ENCODE measurements around the gene FAM50B. TPM values are rescaled to one million over a fixed set of nuclear protein-coding genes. Genes with fewer than 3 reads are reported as not detected.

Gene FAM50B
- polyA plus RNA-seq, 1 donor from 2014 or later = 0.79 TPM

GRCh38 chr6:3812596-3812995 is 36.6 kb upstream of the FAM50B start:
- Histone ChIP-seq H3K4me2 (ENCODE audit: low read length) (no peak overlapping the region), H4K20me1 (ENCODE audit: insufficient read depth) (no peaks in the 10 kb centered on the region), H3K36me3 (ENCODE audit: insufficient read depth, low read length) (no peaks in the 10 kb centered on the region), H2AFZ (ENCODE audit: low read depth, low read length) (no peak overlapping the region), H3K4me3 (ENCODE audit: low read length) (no peak overlapping the region), H3K79me2 (replicated peaks; ENCODE audit: insufficient read depth, low read length) (no peaks in the 10 kb centered on the region), H3K27me3 (ENCODE audit: insufficient read depth, low read depth, low read length) (no peaks in the 10 kb centered on the region), H3K9me2 (ENCODE audit: insufficient read depth, low read length) (no peaks in the 10 kb centered on the region), H3F3A (ENCODE audit: insufficient read depth, low read length, poor library complexity, severe bottlenecking) (no peaks in the 10 kb centered on the region), H3K9ac (ENCODE audit: low read length) (no peak overlapping the region), H3K27ac (ENCODE audit: low read length) (no peak overlapping the region), H3K9me3 (ENCODE audit: low read length) (no peaks in the 10 kb centered on the region)
- no peak for TF ChIP-seq POLR2AphosphoS5 (IDR thresholded peaks at IDR 0.05)
- TF ChIP-seq RAD21 (conservative IDR thresholded peaks at IDR 0.05) = no peak
- TF ChIP-seq MXI1 (conservative IDR thresholded peaks at IDR 0.05; ENCODE audit: poor library complexity, severe bottlenecking) = no peak

- no peaks in the 10 kb centered on the region for H4K20me1 ChIP-seq (ENCODE audit: insufficient read depth)
- H3K4me2 ChIP-seq (ENCODE audit: low read length) = no peak overlapping the region
- no peaks in the 10 kb centered on the region for H3K79me2 ChIP-seq (replicated peaks; ENCODE audit: insufficient read depth, low read length)
- H3K9me2 ChIP-seq (ENCODE audit: insufficient read depth, low read length) = no peaks in the 10 kb centered on the region
- H3K27ac ChIP-seq (ENCODE audit: low read length) = no peak overlapping the region
- no peaks in the 10 kb centered on the region for H3K9me3 ChIP-seq (ENCODE audit: low read length)
- no peaks in the 10 kb centered on the region for H3K27me3 ChIP-seq (ENCODE audit: insufficient read depth, low read depth, low read length)
- no peak overlapping the region for H3K4me3 ChIP-seq (ENCODE audit: low read length)
- H3K9ac ChIP-seq (ENCODE audit: low read length) = no peak overlapping the region
- TF ChIP-seq TAF1 (IDR thresholded peaks at IDR 0.05; ENCODE audit: low read depth) (no peak), EZH2 (IDR thresholded peaks at IDR 0.05; ENCODE audit: borderline replicate concordance, insufficient read depth, low read length, poor library complexity, severe bottlenecking) (no peak), REST (IDR thresholded peaks at IDR 0.05; ENCODE audit: borderline replicate concordance) (no peak), MXI1 (conservative IDR thresholded peaks at IDR 0.05; ENCODE audit: poor library complexity, severe bottlenecking) (no peak), CTCF (IDR thresholded peaks at IDR 0.05; ENCODE audit: poor library complexity, severe bottlenecking) (no peak), POLR2AphosphoS5 (IDR thresholded peaks at IDR 0.05) (no peak), EP300 (conservative IDR thresholded peaks at IDR 0.05; ENCODE audit: poor library complexity, severe bottlenecking) (no peak), SMC3 (conservative IDR thresholded peaks at IDR 0.05; ENCODE audit: poor library complexity) (no peak), RAD21 (conservative IDR thresholded peaks at IDR 0.05) (no peak)
- H3F3A ChIP-seq (ENCODE audit: insufficient read depth, low read length, poor library complexity, severe bottlenecking) = no peaks in the 10 kb centered on the region
- H2AFZ ChIP-seq (ENCODE audit: low read depth, low read length) = no peak overlapping the region
- no peaks in the 10 kb centered on the region for H3K36me3 ChIP-seq (ENCODE audit: insufficient read depth, low read length)
These were observed 35.9 kb upstream of the FAM50B start for GRCh38 chr6:3813150-3813780.
